Eye (tissue), 1 donor: Measurements from ENCODE around the gene TRABD.
"Not testable (repeated sequence)": the region's sequence is repeated elsewhere in the genome, so short reads cannot be mapped to it uniquely, and the experiment has no call there.

Experiments
- DNase-seq: peaks from one replicate; pipeline ENCODE4 v3.0.0-alpha.2; 2015

TRABD gene, protein sequence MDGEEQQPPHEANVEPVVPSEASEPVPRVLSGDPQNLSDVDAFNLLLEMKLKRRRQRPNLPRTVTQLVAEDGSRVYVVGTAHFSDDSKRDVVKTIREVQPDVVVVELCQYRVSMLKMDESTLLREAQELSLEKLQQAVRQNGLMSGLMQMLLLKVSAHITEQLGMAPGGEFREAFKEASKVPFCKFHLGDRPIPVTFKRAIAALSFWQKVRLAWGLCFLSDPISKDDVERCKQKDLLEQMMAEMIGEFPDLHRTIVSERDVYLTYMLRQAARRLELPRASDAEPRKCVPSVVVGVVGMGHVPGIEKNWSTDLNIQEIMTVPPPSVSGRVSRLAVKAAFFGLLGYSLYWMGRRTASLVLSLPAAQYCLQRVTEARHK

DNA sequence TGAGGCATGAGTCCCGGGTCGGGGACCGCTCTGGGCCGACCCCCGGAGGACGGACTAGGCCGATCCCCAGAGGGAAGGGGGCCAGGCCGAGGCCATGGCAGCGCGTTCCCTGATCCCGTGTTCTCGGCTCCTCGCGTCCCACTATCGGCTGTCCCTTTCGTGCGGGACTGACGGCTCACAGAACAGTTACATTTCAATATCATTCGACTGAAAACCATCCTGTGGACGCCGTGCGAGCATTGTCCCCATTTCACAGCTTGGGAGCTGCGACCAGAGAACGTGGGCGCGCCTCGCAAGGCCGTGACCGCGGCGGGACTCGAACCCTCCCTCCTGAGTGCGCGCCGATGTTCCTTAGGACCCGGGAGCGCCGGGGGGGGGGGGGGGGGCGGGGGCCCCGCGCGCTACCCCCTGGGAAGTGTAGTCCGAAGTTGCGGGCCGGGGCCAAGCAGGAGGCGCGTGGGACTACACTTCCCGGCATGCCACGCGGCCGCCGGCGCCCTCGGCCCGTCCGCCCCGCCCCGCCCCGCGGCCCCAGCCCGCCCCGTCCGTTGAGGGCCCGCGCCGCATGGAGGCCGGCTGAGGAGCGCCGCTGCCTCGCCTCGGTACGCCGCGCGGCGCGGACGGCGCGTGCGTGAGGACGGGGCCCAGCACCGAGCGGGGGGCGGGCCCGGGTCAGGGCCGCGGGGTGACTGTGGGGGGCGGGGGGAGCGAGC is at the start of gene TRABD:
Gene TRABD, plus strand, starts transcription at position 539 of the 713 bp plus-strand sequence. CDS start 7,148 bp downstream, outside the sequence.
- peak; percentile 96 for DNase-seq

GRCh38 chr22:50136581-50137015 is 49.1 kb upstream of the TRABD start:
- DNase-seq = no peak

DNA sequence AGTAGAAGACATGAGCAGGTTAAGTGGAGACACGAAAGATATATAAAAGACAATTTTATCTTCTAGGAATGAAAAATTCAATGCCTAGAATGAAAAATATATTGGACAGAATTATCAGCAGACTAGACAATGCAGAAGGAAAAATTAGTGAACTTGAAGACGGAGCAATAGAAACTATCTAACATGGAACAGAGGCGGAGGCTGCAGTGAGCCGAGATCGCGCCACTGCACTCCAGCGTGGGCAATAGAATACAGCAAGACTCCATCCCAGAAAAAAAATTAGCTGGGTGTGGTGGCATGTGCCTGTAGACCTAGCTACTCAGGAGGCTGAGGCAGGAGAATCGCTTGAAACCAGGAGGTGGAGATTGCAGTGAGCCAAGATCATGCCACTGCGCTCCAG is 48.4 kb upstream of the TRABD start:
- not testable (repeated sequence) for DNase-seq

GRCh38 chr22:50138041-50138440 is 47.7 kb upstream of the TRABD start:
- DNase-seq = no peak

GRCh38 chr22:50138988-50139387 is 46.7 kb upstream of the TRABD start:
- no peak for DNase-seq

DNA sequence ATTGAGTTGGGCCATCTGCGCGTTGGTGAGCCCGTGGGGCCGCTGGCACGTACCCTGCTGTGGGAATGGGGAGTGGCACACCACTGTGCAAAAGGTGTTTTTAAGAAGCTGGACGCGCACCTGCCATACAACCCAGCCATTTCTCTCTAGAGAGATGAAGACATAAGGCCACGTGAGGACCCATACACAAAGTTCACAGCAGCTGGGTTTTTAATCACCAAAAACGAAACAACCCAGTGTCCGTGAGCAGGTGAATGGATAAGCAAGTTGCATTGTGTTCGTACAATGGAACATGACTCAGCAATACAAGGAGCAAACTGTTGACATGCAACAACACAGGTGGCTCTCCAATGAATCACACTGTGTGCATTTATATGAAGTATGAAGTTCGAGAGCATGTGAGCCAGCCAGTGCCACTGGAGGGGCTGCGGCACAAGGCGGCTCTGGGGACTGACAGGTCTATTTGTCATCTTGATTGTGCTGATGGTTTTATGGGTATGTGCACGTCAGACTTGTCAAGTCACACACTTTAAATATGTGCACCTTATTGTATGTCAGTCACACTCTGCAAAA is 45.8 kb upstream of the TRABD start:
- DNase-seq = no peak

DNA sequence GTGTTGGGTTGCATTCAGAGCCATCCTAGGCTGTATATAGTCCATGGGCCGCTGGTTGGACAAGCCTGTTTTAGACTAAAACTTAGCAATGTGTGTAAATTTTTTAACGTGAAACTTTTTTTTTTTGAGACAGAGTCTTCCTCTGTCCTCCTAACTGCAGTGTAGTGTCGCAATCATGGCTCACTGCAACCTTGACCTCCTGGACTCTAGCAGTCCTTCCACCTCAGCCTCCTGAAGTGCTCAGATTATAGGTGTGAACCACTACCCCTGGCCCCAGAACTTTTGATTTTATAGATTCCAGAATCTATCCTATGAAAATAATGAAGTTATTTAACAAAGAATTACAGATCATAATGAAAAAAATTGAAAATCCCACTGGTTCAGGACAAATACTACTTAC is 45.1 kb upstream of the TRABD start:
- DNase-seq = no peak

GRCh38 chr22:50141462-50141861 is 44.3 kb upstream of the TRABD start:
- DNase-seq = no peak

- DNase-seq = peak; percentile 65
Observed at GRCh38 chr22:50141891-50142363, 43.8 kb upstream of the TRABD start.

GRCh38 chr22:50143096-50143495 is 42.6 kb upstream of the TRABD start:
- no peak for DNase-seq

DNA sequence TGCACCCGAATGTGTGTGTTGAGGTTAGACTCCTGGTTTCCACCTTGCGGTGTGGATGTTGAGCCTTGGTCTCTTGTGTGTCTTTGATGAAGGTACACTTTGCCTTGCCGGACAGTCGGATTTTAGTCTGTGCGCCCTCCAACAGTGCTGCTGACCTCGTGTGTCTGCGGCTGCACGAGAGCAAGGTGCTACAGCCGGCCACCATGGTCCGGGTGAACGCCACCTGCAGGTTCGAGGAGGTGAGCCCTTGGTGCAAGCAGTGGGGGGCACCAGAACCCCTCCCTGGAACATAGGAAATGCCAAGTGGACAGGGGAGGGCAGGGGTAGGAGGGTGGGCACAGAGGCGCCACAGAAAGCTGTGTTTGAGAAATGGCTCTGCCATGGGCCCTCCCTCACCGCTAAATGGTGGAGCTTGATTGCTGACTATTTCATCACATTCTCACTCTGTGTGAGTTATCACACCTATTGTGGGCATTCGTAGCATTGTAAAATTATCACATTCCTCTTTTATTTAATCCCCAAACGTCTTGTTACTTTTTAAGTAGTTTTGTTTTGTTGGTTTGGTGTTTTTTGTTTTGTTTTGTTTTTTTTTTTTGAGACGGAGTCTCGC is 41.6 kb upstream of the TRABD start:
- no peak for DNase-seq

GRCh38 chr22:50145721-50146438 is 39.8 kb upstream of the TRABD start:
- DNase-seq = peak; percentile 62

GRCh38 chr22:50146439-50147238 is 39.1 kb upstream of the TRABD start:
- DNase-seq = peak; percentile 85

GRCh38 chr22:50147258-50148165 is 38.2 kb upstream of the TRABD start:
- DNase-seq = not testable (repeated sequence)

GRCh38 chr22:50148166-50148500 is 37.6 kb upstream of the TRABD start:
- DNase-seq = no peak

- peak; percentile 67 for DNase-seq
Observed at GRCh38 chr22:50148991-50149721, 36.6 kb upstream of the TRABD start.

DNA sequence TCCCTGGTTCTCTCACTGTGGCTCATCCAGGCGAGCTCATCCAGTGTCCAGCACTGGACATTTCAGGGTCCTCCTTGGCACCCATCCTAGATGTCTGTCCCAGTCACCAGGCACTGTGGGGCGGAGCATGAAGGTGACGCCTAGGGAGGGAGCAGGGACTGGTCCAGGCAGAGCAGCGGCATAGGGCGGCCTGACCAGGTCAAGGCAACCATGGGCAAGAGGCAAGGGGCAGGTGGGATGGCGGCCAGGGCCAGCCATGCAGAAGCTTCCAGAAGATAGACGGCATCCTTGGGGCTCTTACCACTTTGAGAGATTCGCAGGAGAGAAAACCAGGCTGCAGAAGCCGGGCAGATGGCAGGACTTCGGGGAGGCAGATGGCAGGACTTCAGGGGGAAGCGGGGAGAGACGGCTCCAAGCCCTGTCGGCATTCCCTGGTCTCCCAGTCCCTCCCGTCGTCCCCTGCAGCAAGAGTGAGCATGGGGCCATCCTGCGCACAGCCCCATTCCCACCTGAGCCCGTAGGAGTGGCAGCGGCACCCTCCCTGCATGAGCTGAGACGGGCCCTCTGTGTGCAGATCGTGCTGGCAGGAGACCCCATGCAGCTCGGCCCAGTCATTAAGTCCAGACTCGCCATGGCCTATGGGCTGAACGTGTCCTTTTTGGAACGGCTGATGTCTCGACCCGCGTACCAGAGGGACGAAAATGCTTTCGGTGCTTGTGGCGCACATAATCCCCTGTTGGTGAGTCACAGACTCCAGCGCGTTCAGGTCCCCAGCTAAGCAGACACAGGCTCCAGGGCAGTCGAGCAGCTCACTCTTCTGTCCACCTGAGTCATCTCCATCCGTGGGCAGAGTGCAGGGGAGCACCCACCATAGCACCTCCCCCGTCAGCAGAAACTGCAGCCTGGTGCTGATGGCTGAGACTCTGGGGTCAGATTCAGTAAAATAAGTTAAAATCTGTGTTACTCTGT is 35.3 kb upstream of the TRABD start:
- DNase-seq = no peak
